Stimulated activated memory B cell treated with anti-CD40 and anti-IgM and Interleukin-4, amounts not matched to agents 10 μg/mL and 1 μg/mL and 100 μg/mL, for 72 hours (primary cell): Measurements from ENCODE around the gene SNRNP48.
A peak's percentile ranks its signal among the peaks of the same experiment; 100 is the strongest.

Experiments
- ATAC-seq: fragments of 150-1000 bp; cut with Tn5 transposase; 2 replicates; pipeline ENCODE4 v1.10.0; 2021
- H3K27ac Mint-ChIP-seq: one replicate; pipeline ENCODE4 v1.8.0; 2022; ENCODE audit warnings: mild to moderate bottlenecking, mixed read lengths
- H3K27me3 Mint-ChIP-seq: one replicate; pipeline ENCODE4 v1.8.0; 2022; ENCODE audit warnings: mixed read lengths
- H3K36me3 Mint-ChIP-seq: one replicate; pipeline ENCODE4 v1.8.0; 2022; ENCODE audit warnings: mixed read lengths
- H3K4me1 Mint-ChIP-seq: one replicate; pipeline ENCODE4 v1.8.0; 2022; ENCODE audit warnings: mixed read lengths
- H3K4me3 Mint-ChIP-seq: one replicate; pipeline ENCODE4 v1.8.0; 2022; ENCODE audit warnings: mild to moderate bottlenecking, moderate library complexity, mixed read lengths
- H3K9me3 Mint-ChIP-seq: one replicate; pipeline ENCODE4 v1.8.0; 2022; ENCODE audit warnings: mixed read lengths

SNRNP48 gene

DNA sequence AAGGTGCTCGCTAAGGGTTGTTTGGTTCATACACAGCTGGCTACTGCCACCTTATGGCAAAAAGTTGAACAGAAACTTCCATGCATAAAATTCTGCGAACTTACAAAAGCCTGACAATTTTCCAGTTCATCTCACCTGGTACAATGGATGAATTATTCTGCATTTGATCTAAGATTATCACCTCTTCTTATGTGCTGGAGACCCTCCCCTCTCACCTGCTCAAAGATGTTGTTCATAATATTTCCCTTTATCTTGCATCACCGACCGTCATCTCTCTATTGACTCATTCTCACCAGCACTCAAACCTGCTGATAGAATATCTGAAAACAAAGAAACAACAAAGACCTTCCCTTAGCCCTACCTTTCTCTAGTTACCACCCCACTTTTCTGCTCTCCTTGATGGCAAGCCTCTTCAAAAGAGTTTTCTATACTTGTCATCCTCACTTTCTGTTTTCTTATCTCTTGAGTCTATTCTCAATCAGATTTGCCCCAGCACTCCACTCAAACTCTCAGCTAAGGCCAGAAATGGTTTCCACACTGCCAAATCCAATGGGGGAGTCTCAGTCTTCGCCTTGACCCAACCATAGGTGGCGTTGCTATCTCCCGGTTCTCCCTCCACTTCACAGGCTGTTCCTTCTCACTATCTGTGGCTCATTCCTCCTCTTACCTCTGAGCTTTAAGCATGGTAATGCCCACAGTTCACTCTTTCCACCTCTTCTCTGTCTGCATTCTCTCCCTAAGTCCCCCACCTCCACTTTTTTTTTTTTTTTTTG, 25.8 kb downstream of the SNRNP48 start:
- ATAC-seq: no peak
- no peaks in the 10 kb centered on the region for H3K9me3 Mint-ChIP-seq

DNA sequence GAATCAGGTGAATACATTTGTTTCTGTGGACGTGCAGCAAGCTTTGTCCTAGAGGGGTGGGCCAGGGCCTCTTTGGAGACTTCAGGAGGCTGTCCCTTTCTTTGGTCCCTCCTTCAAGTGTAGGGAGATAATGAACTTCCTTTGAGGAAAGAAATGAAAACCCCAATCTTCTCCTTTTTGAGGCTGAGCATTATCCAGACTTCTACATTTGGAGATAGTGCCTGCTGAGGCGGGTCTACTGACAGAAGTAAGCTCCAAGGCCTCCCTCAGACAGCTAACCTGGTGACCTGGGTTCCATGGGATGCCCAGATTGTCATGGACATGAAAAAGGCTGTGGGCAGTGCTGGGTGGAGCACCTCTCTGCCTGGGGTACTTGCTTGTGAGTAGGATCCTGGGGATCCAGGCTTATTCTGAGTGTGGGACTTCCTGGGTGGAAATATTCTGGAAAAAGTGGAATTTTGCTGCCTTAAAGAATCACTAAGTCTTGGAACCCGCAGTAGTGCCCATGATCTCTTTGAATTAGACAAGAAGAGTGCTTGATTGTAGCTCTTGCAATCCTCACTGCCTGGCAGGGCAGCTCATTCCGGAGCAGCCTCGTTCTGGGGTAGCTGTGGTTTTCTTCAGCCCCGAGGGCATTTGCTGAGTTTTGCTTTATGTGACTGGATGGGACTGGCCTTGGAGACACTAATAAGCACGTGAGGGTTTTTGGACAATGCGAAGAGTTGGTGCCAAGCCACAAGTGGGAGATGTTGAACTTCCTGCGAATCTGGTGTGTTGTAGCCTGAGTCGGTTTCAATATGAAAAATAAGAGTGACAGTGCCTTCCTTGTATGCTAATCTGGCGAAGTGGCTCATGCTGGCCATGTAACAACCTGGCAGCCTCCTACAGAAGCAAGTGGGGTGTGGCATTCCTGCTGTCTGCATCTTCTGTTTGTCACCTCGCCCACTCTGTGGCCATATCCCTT, 28.1 kb downstream of the SNRNP48 start:
- H3K9me3 Mint-ChIP-seq: no peaks in the 10 kb centered on the region
- peak; percentile 68 for ATAC-seq
- no peak overlapping the region for H3K27ac Mint-ChIP-seq
- H3K4me1 Mint-ChIP-seq: peaks cover 18% of the 10 kb centered on the region
- peaks cover 21% of the 10 kb centered on the region for H3K27me3 Mint-ChIP-seq
- H3K36me3 Mint-ChIP-seq: peaks cover 2% of the 10 kb centered on the region
- H3K4me3 Mint-ChIP-seq: no peak overlapping the region

More for the DNA sequence above, 25.8 kb downstream of the SNRNP48 start:
- no peak overlapping the region for H3K4me3 Mint-ChIP-seq
- peaks cover 18% of the 10 kb centered on the region for H3K4me1 Mint-ChIP-seq
- H3K36me3 Mint-ChIP-seq: peaks cover 7% of the 10 kb centered on the region
- peaks cover 21% of the 10 kb centered on the region for H3K27me3 Mint-ChIP-seq
- H3K27ac Mint-ChIP-seq: no peak overlapping the region

DNA sequence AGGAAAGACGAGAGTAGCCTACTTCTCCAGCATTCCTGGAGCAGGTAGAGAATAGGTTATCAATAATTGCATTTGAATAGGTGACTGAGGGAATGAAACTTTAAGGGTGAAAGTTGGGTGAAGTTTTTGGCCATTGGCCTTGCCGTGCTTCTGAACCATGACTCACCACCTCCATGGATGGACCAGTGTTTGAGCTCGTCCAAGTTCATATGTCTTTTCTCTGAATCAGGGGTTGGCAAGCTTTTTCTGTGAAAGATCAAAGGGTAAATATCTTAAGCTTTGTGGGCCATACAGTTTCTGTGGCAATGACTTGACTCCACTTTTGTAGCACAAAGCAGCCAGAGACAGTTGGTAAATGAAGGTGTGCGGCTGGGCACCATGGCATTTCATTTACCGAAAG, 31.8 kb downstream of the SNRNP48 start:
- H3K4me3 Mint-ChIP-seq: no peak overlapping the region
- H3K4me1 Mint-ChIP-seq: peaks cover 11% of the 10 kb centered on the region
- ATAC-seq: no peak
- H3K36me3 Mint-ChIP-seq: no peaks in the 10 kb centered on the region
- H3K27me3 Mint-ChIP-seq: peaks cover 20% of the 10 kb centered on the region
- H3K9me3 Mint-ChIP-seq: no peaks in the 10 kb centered on the region
- no peak overlapping the region for H3K27ac Mint-ChIP-seq

DNA sequence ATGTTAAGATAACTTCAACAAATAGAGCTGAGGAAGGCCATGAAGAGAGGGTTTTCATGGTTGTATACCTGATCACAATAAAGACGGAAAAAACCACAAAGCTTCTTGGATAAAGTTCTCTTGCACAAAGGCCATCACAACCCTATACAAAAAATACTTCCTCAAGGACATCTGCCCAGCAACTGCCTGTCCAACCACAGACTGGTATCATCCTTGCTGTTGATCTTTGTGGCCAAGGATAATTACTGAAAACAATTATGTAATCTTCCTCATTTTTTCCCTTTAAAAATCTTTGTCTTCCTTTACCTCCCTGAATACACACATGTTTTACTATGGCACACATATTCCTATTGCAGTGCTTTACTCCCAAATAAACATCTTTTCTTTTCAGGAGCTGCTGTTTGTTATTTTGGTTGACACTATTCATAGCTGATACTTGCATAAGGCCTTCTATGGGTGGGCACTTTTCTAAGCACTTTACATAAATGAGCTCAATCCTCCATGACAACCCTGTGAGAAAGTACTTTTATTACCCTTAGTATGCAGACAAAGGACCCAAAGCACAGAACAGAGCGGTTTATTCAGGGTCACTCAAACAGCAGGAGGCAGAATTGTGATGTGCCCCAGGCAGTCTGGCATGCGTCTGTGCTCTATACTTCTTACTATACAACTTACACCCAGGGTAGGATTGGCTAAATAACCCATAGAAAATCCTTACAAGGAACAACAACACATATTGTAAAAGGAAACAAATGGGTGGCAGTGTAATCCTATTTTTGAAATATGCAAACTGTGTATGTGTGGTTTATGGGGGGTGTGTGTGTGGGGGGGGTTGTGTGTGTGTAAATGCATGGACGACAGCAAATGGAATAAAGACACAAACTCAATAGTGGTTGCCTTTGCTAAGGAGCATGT, 35.1 kb downstream of the SNRNP48 start:
- no peak overlapping the region for H3K27ac Mint-ChIP-seq
- no peak for ATAC-seq
- peaks cover 8% of the 10 kb centered on the region for H3K27me3 Mint-ChIP-seq
- H3K4me1 Mint-ChIP-seq: no peaks in the 10 kb centered on the region
- H3K9me3 Mint-ChIP-seq: no peaks in the 10 kb centered on the region
- no peak overlapping the region for H3K4me3 Mint-ChIP-seq
- no peaks in the 10 kb centered on the region for H3K36me3 Mint-ChIP-seq

DNA sequence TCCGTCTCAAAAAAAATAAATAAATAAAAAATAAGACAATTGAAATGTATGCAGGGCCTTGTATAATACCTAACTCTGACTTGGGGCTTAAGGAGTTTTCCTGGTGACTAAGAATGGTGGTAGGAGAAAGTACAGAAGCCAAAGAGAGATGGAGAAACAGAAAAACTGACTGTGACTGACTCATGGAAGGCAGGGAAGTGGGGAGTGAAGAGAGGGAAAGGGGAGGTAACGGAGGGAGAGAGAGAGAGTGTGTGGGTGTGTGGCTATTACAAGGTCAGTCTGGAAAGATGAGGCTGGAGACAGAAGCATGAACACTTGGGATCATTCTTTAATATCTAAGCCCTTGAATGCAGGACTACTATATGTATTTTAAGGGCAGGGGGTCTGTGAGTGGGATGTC, 38.5 kb downstream of the SNRNP48 start:
- no peak for ATAC-seq
- Mint-ChIP-seq H3K4me3 (no peak overlapping the region), H3K27ac (no peak overlapping the region), H3K27me3 (peaks cover 14% of the 10 kb centered on the region), H3K36me3 (no peaks in the 10 kb centered on the region), H3K9me3 (no peaks in the 10 kb centered on the region), H3K4me1 (no peaks in the 10 kb centered on the region)

DNA sequence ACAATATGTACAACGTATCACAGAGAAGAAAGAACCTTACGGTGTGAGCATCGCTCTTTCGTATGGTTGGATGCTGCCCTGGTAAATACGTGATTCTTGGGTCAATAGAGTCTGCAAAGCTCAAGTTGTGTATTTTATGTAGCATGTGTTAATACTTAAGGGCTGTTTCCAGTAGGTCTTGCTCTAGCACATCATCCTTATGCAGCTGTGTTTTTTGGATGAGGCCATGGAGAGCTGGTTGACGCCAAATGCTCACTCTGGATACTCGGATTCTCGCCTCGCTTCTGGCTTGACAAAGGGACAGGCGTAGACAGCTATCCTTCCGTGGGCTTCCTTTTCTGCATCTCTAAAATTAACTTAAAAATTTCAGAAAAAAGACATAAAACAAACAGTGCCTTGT, 38.9 kb downstream of the SNRNP48 start:
- no peaks in the 10 kb centered on the region for H3K36me3 Mint-ChIP-seq
- no peak overlapping the region for H3K4me3 Mint-ChIP-seq
- H3K27me3 Mint-ChIP-seq: peaks cover 14% of the 10 kb centered on the region

DNA sequence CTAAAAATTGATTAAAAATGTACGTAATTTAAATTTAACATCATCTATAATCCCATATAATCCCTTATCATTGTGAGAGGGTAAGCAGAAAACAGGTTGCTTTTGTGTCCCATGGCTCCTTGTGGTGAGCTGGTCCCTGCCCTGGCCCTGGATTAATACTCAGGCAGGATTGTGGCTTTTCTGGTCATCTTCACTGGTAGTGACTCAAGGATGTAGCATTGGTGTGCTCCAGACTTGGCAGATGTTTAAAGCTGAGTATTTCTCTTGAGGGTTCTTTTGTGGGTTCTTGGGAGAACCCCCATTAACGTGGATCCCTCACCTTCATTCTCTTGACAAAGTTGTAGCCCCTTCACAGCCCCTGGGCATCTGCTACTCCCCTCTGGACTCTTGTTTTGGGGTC, 39.3 kb downstream of the SNRNP48 start:
- ATAC-seq: no peak
- no peak overlapping the region for H3K27ac Mint-ChIP-seq
- no peaks in the 10 kb centered on the region for H3K9me3 Mint-ChIP-seq
- peaks cover 14% of the 10 kb centered on the region for H3K27me3 Mint-ChIP-seq
- H3K4me3 Mint-ChIP-seq: no peak overlapping the region
- H3K36me3 Mint-ChIP-seq: no peaks in the 10 kb centered on the region
- no peaks in the 10 kb centered on the region for H3K4me1 Mint-ChIP-seq

More for the DNA sequence above, 38.9 kb downstream of the SNRNP48 start:
- Mint-ChIP-seq H3K9me3 (no peaks in the 10 kb centered on the region), H3K27ac (no peak overlapping the region), H3K4me1 (no peaks in the 10 kb centered on the region)
- no peak for ATAC-seq

DNA sequence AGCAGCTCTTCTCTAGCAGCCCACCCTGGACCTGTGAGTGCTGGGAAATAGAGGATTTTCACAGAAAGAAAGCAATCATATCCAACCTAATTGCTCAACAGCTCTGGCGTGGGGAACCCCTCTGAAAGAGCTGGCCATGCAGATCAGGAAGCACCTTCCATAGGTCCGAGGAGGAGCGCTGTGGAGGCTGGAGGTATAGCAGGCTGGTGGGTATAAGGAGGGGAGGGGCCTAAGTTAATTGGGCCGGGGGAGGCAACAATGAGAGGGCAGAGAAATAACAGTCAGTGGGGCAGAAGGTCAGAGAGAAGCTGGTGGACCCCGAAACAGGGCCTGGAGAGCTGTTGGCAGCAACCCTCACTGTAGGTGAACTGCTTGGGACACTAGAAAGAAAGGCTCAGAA, 40.8 kb downstream of the SNRNP48 start:
- Mint-ChIP-seq H3K4me1 (no peaks in the 10 kb centered on the region), H3K27me3 (peaks cover 14% of the 10 kb centered on the region), H3K9me3 (no peaks in the 10 kb centered on the region), H3K36me3 (no peaks in the 10 kb centered on the region), H3K4me3 (no peak overlapping the region), H3K27ac (no peak overlapping the region)
- ATAC-seq: peak; percentile 49

DNA sequence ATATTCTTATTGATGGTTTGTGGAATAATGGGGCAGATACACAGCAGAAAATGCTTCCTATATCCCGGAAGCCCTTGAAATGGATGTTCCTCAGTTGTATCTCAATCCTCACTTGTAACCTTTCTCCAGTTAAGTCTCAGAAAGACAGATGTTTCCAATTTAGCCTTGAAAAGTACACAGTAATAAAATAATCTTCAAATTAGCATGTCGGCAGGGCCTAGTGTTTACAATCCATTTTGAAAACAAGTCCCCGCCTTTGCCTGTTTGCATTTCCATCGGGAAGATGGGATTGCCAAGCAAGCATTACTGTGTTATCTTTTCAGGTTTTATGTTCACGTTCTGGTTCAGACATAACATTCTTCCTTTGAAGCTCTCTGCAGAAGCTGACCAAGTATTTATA, 41.5 kb downstream of the SNRNP48 start:
- Mint-ChIP-seq H3K27me3 (peaks cover 14% of the 10 kb centered on the region), H3K36me3 (no peaks in the 10 kb centered on the region), H3K4me3 (no peak overlapping the region), H3K9me3 (no peaks in the 10 kb centered on the region), H3K4me1 (no peaks in the 10 kb centered on the region), H3K27ac (no peak overlapping the region)
- no peak for ATAC-seq

DNA sequence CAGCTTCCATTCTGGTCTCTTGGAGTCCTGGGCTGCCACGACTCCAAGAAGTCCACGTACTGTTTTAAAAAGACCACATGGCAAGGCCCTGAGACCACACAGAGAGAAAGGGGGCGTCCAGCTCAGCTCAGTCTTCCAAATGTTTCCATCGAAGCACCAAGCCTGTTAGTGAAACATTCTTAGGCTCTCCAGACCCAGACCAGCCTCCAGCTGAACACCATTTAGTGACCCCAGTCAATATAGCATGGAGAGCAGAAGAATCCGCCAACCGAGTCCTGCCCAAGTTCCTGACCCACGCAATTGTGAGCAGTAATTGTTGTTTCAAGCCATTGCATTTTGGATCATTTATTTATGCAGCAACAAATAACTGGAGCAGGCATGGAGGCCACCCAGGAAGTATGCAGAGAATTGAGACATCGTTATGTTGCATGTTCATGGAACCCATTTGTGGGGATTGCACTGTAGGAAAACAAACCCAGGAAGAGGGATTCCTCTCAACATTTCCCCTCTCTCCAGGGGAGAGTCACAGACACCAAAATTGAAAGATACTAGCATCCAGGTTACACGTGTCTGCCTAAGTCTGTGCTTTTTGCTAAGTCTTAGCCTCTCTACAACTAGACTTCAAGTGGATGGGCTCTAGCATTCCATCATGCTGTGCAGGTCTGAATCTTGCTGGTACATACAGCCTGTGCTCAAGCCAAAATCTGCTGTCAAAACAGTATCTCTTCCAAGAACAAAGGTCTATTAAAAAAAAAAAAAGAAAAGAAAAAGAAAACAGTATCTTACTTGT, 42.7 kb downstream of the SNRNP48 start:
- Mint-ChIP-seq H3K27ac (no peak overlapping the region), H3K4me1 (no peaks in the 10 kb centered on the region), H3K36me3 (no peaks in the 10 kb centered on the region), H3K27me3 (peaks cover 14% of the 10 kb centered on the region), H3K9me3 (no peaks in the 10 kb centered on the region), H3K4me3 (no peak overlapping the region)
- no peak for ATAC-seq

DNA sequence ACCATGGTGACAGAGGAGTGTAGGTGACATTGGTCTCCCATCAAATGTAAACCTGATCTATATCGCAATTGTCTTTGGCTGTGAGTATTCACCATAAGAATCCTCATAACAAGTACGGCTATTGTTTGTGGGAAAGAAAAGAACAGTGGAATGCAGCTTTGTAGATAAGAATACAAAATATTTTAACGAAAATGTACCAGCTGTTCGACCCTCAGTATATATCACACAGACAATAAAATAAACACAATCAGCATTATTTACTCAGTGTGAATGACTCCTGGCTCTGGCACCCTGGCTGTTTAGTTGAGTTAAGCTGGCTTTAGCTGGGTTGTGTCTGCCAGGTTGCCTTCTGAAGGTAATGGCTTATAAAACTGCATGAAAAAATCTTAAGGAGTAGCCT, 43.4 kb downstream of the SNRNP48 start:
- no peaks in the 10 kb centered on the region for H3K4me1 Mint-ChIP-seq
- no peak overlapping the region for H3K4me3 Mint-ChIP-seq
- no peaks in the 10 kb centered on the region for H3K36me3 Mint-ChIP-seq
- peaks cover 14% of the 10 kb centered on the region for H3K27me3 Mint-ChIP-seq
- H3K9me3 Mint-ChIP-seq: no peaks in the 10 kb centered on the region
- ATAC-seq: no peak
- no peak overlapping the region for H3K27ac Mint-ChIP-seq

DNA sequence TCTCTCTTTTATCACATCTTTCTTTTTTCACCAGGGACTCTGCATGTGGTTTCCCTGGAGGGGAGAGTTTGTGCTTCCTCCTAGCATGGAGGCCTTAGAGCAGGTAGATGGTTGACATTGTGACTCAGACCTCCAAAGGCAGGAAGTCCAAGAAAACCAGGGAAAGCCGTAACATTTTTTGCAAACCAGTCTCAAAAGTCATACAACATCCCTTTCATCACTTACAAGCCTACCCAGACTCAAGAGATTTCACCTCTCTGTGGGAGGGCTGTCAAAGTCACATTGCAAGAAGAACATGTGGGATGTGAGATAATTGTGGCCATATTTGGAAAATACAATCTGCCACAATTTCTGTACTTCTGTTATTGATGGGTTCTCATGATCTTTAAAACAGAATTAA, 46.2 kb downstream of the SNRNP48 start:
- Mint-ChIP-seq H3K27ac (no peak overlapping the region), H3K36me3 (no peaks in the 10 kb centered on the region), H3K4me3 (no peak overlapping the region), H3K27me3 (no peaks in the 10 kb centered on the region), H3K4me1 (no peaks in the 10 kb centered on the region), H3K9me3 (no peaks in the 10 kb centered on the region)
- ATAC-seq: no peak

DNA sequence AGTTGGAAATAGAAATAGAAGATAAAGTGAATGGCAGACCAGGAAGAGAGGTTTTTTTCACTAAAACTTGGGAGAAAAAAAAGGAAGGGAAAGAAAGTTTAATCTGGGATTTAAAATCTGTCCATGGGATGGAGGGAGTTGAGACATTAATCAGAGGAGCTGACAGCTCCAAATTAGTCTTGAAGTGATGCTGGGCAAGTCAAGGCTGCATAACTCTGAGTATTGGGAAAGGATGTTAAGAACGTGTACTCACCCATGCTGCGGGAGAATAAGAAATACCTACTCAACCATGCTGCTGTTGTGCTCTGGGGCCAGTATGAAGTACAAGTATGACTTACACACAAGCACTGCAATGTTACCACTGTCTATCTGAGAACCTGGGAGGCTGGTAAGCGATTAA, 47.5 kb downstream of the SNRNP48 start:
- no peaks in the 10 kb centered on the region for H3K4me1 Mint-ChIP-seq
- no peaks in the 10 kb centered on the region for H3K36me3 Mint-ChIP-seq
- no peaks in the 10 kb centered on the region for H3K9me3 Mint-ChIP-seq
- no peak overlapping the region for H3K4me3 Mint-ChIP-seq
- ATAC-seq: no peak
- H3K27me3 Mint-ChIP-seq: no peaks in the 10 kb centered on the region
- no peak overlapping the region for H3K27ac Mint-ChIP-seq

DNA sequence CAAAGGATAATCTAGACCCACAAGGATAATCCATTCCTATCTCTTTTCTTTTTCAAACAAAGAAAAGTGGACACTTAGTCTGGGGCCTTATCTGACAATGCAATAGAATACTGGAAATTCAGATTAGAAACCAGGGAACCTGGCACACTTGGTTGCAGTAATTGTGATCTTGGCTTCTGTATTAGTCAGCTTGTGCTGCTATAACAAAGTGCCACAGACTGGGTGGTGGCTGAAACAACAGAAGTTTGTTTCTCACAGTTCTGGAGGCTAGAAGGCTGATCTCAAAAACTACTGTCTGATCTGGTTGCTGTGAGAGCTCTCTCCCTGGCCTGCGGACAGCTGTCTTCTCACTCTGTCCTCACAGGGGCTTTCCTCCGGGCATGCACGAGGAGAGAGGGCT, 49.4 kb downstream of the SNRNP48 start:
- Mint-ChIP-seq H3K27me3 (no peaks in the 10 kb centered on the region), H3K36me3 (no peaks in the 10 kb centered on the region), H3K9me3 (no peaks in the 10 kb centered on the region), H3K4me1 (no peaks in the 10 kb centered on the region), H3K4me3 (no peak overlapping the region), H3K27ac (no peak overlapping the region)
- ATAC-seq: no peak
